HCT116 (cell line): ENCODE data around the gene DNAH9. TPM values are rescaled to one million over a fixed set of nuclear protein-coding genes. Genes with fewer than 3 reads are reported as not detected.

ENCODE experiments used
- ATAC-seq: fragments of 200-7000 bp; cut with Tn5 transposase; 2 replicates; pipeline ENCODE4 v1.9.1; 2020; ENCODE audit warnings: mild to moderate bottlenecking, moderate library complexity
- BruUV-seq: library from RNA; stranded (reverse); fragments of 400-500 nt; replicated peaks from 2 replicates; lab custom pipeline; 2021; lab: Mats Ljungman, UMichigan
- CTCF ChIA-PET: fragments of 300-600 bp; sonication (Branson Sonifier 250); formaldehyde crosslinking; loops from one replicate; lab custom pipeline; 2021; ENCODE audit warnings: antibody characterized with exemption; lab: Charles Lee
- POLR2A ChIA-PET: fragments of 300-600, 350-600 bp; sonication (Branson Sonifier 250); formaldehyde crosslinking; loops from one replicate; lab custom pipeline; 2021; ENCODE audit warnings: antibody characterized with exemption; lab: Charles Lee
- RAD21 ChIA-PET, 2 experiments: fragments of 300-600 bp; sonication (Branson Sonifier 250); formaldehyde crosslinking; loops; one replicate each; lab custom pipeline; 2023; ENCODE audit warnings: low total read pairs in 2 of 2; ENCODE audit not compliant: uncharacterized antibody in 2 of 2, unreplicated experiment in 2 of 2, low non-redundant PET in 1 of 2; lab: Charles Lee
- DNase-seq: peaks from one replicate; pipeline ENCODE4 v3.0.0-alpha.2; 2010; ENCODE audit warnings: low read depth, low spot score
- H2AFZ ChIP-seq: fragments of 200-600 bp; shearing (Covaris generic), sonication (generic); 2 replicates; pipeline ENCODE4 v1.6.1; 2017; ENCODE audit warnings: low read depth, mixed run types, mixed read lengths, antibody characterized with exemption, low read length; ENCODE audit not compliant: poor library complexity, severe bottlenecking
- H3K27ac ChIP-seq: 2 replicates; pipeline ENCODE4 v1.5.1; 2012; ENCODE audit warnings: low read depth, low read length
- H3K27me3 ChIP-seq: fragments of 200-600 bp; sonication (generic); 2 replicates; pipeline ENCODE4 v1.6.1; 2016; ENCODE audit warnings: mixed run types, low read length, mixed read lengths; ENCODE audit not compliant: insufficient read depth
- H3K36me3 ChIP-seq, 2 experiments: fragments of 200-500 bp in 1 of 2; fragments of 200-600 bp in 1 of 2; sonication (Bioruptor generic) in 1 of 2; sonication (generic) in 1 of 2; 2 replicates each; pipeline versions ENCODE4 v1.5.1 to v1.6.1; 2014 to 2016; ENCODE audit warnings: low read length in 2 of 2, inconsistent platforms in 1 of 2, mixed read lengths in 1 of 2, mixed run types in 1 of 2; ENCODE audit not compliant: insufficient read depth in 2 of 2, control insufficient read depth in 1 of 2
- H3K4me1 ChIP-seq, 2 experiments: fragments of 200-600 bp in 1 of 2; sonication (generic) in 1 of 2; 2 replicates each; pipeline versions ENCODE4 v1.5.1 to v1.6.1; 2012 to 2017; ENCODE audit warnings: low read length in 2 of 2, inconsistent platforms in 1 of 2, mild to moderate bottlenecking in 1 of 2, mixed read lengths in 1 of 2, mixed run types in 1 of 2, moderate library complexity in 1 of 2; ENCODE audit not compliant: insufficient read depth in 2 of 2, control insufficient read depth in 1 of 2
- H3K4me2 ChIP-seq: fragments of 200-600 bp; sonication (generic); 2 replicates; pipeline ENCODE4 v1.6.1; 2017; ENCODE audit warnings: mixed run types, low read length, mixed read lengths
- H3K4me3 ChIP-seq, 2 experiments: fragments of 200-600 bp in 1 of 2; sonication (generic) in 1 of 2; replicated peaks in 1 of 2; 2 replicates each; pipeline ENCODE4 v1.5.1; 2011 to 2016; ENCODE audit warnings: low read length in 2 of 2, control low read depth in 1 of 2, low read depth in 1 of 2, mild to moderate bottlenecking in 1 of 2, mixed read lengths in 1 of 2, mixed run types in 1 of 2
- H3K79me2 ChIP-seq: fragments of 200-600 bp; sonication (generic); 2 replicates; pipeline ENCODE4 v1.6.1; 2017; ENCODE audit warnings: mild to moderate bottlenecking, mixed run types, low read length, moderate library complexity, mixed read lengths; ENCODE audit not compliant: insufficient read depth
- H3K9ac ChIP-seq: fragments of 200-600 bp; sonication (generic); 2 replicates; pipeline ENCODE4 v1.6.1; 2016; ENCODE audit warnings: low read length, mixed read lengths
- H3K9me2 ChIP-seq: fragments of 200-600 bp; sonication (generic), shearing (Covaris generic); 2 replicates; pipeline ENCODE4 v1.6.1; 2017; ENCODE audit warnings: mixed run types, mild to moderate bottlenecking, moderate library complexity; ENCODE audit not compliant: insufficient read depth
- H3K9me3 ChIP-seq, 2 experiments: fragments of 200-500 bp in 1 of 2; fragments of 200-600 bp in 1 of 2; sonication (Bioruptor generic) in 1 of 2; sonication (generic) in 1 of 2; 2 replicates each; pipeline ENCODE4 v1.6.1; 2014 to 2017; ENCODE audit warnings: low read length in 2 of 2, mixed read lengths in 2 of 2, inconsistent platforms in 1 of 2, low read depth in 1 of 2, mild to moderate bottlenecking in 1 of 2, mixed run types in 1 of 2, moderate library complexity in 1 of 2; ENCODE audit not compliant: control insufficient read depth in 1 of 2, insufficient read depth in 1 of 2
- H4K20me1 ChIP-seq: fragments of 200-600 bp; sonication (generic), shearing (Covaris generic); 2 replicates; pipeline ENCODE4 v1.6.1; 2017; ENCODE audit warnings: mixed run types, mild to moderate bottlenecking, moderate library complexity; ENCODE audit not compliant: insufficient read depth
- EZH2phosphoT487 ChIP-seq: fragments of 200-600 bp; IDR thresholded peaks from 2 replicates; pipeline ENCODE4 v1.6.1; 2018; ENCODE audit warnings: antibody characterized with exemption, borderline replicate concordance
- FOSL1 ChIP-seq: IDR thresholded peaks from 2 replicates; pipeline ENCODE4 v1.6.1; 2012; ENCODE audit warnings: low read depth
- JUND ChIP-seq: IDR thresholded peaks from 2 replicates; pipeline ENCODE4 v1.6.1; 2012
- RAD21 ChIP-seq: IDR thresholded peaks from 2 replicates; pipeline ENCODE4 v1.6.1; 2012; ENCODE audit warnings: low read depth, mild to moderate bottlenecking
- SRF ChIP-seq: IDR thresholded peaks from 2 replicates; pipeline ENCODE4 v1.6.1; 2012; ENCODE audit warnings: low read depth
- TCF7L2 ChIP-seq: IDR thresholded peaks from 2 replicates; pipeline ENCODE4 v1.7.0; 2011; ENCODE audit warnings: borderline replicate concordance, inconsistent platforms; ENCODE audit not compliant: insufficient read depth, insufficient read length; ENCODE audit errors: extremely low read depth
- YY1 ChIP-seq: IDR thresholded peaks from 2 replicates; pipeline ENCODE4 v1.6.1; 2011; ENCODE audit warnings: low read length, low read depth, moderate library complexity, mild to moderate bottlenecking; ENCODE audit not compliant: insufficient replicate concordance; ENCODE audit errors: extremely low read depth
- ZFX ChIP-seq: fragments of 450-650 bp; IDR thresholded peaks from 2 replicates; pipeline ENCODE4 v1.6.1; 2017
- intact Hi-C: fragments of 100-400 bp; cut with micrococcal nuclease; formaldehyde crosslinking; loops from 2 replicates; pipeline ENCODE4 v1.10.0; 2022
- total RNA-seq: library from RNA; stranded (reverse); gene quantifications from one replicate; pipeline ENCODE4 v1.2.1, GENCODE V29; 2021; ENCODE audit not compliant: unreplicated experiment
- TF ChIP-seq, protein P1 (sequence below): IDR thresholded peaks from 2 replicates; pipeline ENCODE4 v1.6.1; 2011; ENCODE audit warnings: mild to moderate bottlenecking, low read length, moderate library complexity; ENCODE audit not compliant: insufficient replicate concordance; ENCODE audit errors: extremely low read depth
- TF ChIP-seq, protein P2 (sequence below): IDR thresholded peaks from 2 replicates; pipeline ENCODE4 v1.6.1; 2012

Gene DNAH9
- total RNA-seq, 1 experiment from 2014 or later, result not detected

DNA sequence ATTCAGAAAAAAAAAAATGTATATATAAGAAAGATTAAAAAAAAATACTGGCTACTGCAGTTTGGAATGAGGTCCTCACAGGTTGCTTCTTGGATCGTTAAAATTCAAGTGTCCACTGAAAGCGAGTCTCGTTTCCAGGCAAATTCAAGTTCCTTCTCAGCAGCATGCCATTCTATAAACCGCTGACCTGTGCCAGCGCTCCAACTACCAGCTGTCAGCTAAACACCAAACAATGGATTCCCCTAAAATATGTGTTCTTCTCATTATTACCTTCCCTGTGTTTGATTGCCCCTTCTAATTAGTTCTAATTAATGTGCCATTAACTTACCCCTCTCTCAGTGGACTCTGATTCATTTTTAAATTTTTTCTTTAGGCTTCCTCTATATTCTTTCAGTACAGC lies 92.4 kb downstream of the DNAH9 start:
- no peaks in the 10 kb centered on the region for H3K79me2 ChIP-seq
- no peaks in the 10 kb centered on the region for H3K9me2 ChIP-seq
- TF ChIP-seq ZFX (no peak), RAD21 (no peak), EZH2phosphoT487 (no peak), SRF (no peak), JUND (no peak), TCF7L2 (no peak)
- TF ChIP-seq, protein P1, sequence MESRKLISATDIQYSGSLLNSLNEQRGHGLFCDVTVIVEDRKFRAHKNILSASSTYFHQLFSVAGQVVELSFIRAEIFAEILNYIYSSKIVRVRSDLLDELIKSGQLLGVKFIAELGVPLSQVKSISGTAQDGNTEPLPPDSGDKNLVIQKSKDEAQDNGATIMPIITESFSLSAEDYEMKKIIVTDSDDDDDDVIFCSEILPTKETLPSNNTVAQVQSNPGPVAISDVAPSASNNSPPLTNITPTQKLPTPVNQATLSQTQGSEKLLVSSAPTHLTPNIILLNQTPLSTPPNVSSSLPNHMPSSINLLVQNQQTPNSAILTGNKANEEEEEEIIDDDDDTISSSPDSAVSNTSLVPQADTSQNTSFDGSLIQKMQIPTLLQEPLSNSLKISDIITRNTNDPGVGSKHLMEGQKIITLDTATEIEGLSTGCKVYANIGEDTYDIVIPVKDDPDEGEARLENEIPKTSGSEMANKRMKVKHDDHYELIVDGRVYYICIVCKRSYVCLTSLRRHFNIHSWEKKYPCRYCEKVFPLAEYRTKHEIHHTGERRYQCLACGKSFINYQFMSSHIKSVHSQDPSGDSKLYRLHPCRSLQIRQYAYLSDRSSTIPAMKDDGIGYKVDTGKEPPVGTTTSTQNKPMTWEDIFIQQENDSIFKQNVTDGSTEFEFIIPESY, result no peak
- TF ChIP-seq, protein P2, sequence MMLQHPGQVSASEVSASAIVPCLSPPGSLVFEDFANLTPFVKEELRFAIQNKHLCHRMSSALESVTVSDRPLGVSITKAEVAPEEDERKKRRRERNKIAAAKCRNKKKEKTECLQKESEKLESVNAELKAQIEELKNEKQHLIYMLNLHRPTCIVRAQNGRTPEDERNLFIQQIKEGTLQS, result no peak
- TF ChIP-seq, all 23 proteins: peak for 0
- no TSS peak for BruUV-seq
- ChIA-PET CTCF (no interaction called here), RAD21 (no interaction called here), POLR2A (no interaction called here)
- H2AFZ ChIP-seq, result no peak overlapping the region
- no peak overlapping the region for H3K27ac ChIP-seq
- no peaks in the 10 kb centered on the region; the same call in 1 of the 2 replicates for H3K27me3 ChIP-seq
- no peaks in the 10 kb centered on the region for H3K9me3 ChIP-seq
- no peaks in the 10 kb centered on the region for H3K4me1 ChIP-seq
- H3K4me2 ChIP-seq, result no peak overlapping the region
- DNase-seq, result no peak
- no peaks in the 10 kb centered on the region for H3K36me3 ChIP-seq
- H4K20me1 ChIP-seq, result no peaks in the 10 kb centered on the region
- intact Hi-C loops, result no loop called here
- H3K4me3 ChIP-seq, result no peak overlapping the region
- no peak for ATAC-seq
- no peak overlapping the region for H3K9ac ChIP-seq

DNA sequence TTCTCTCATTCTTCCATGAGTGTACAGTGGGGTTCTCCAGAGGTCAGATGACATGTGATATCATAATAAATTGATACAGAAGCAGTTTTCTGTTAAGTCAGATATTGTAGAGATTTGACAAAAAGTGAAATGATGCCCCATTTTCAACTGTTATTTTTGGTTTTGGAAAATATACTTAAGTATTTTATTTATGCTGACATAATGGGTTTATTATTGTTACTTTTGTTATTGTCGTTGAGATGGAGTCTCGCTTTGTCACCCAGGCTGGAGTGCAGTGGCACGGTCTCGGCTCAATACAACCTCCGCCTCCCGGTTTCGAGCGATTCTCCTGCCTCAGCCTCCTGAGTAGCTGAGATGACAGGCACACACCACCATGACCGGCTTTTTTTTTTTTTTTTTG lies 94.4 kb downstream of the DNAH9 start:
- no peak for TF ChIP-seq YY1
- no peak for TF ChIP-seq FOSL1
- Histone ChIP-seq H3K4me1 (no peaks in the 10 kb centered on the region), H3K9me3 (no peaks in the 10 kb centered on the region), H3K4me2 (no peak overlapping the region), H3K27me3 (no peaks in the 10 kb centered on the region; the same call in 1 of the 2 replicates), H3K79me2 (no peaks in the 10 kb centered on the region), H3K4me3 (no peak overlapping the region), H4K20me1 (no peaks in the 10 kb centered on the region), H3K9me2 (no peaks in the 10 kb centered on the region), H3K36me3 (no peaks in the 10 kb centered on the region), H3K9ac (no peak overlapping the region), H3K27ac (no peak overlapping the region), H2AFZ (no peak overlapping the region)
- ChIA-PET CTCF (no interaction called here), RAD21 (no interaction called here), POLR2A (no interaction called here)
- ATAC-seq (no peak), DNase-seq (no peak)
- no TSS peak for BruUV-seq
- intact Hi-C loops, result no loop called here
